GM12875 (cell line): ENCODE results near the gene ATL2.
"Not testable (repeated sequence)": the region's sequence is repeated elsewhere in the genome, so short reads cannot be mapped to it uniquely, and the experiment has no call there.

ENCODE experiments used
- H3K4me3 ChIP-seq: one replicate; pipeline ENCODE4 v1.5.1; 2011; ENCODE audit warnings: low read depth, low read length, control low read depth
- CTCF ChIP-seq: IDR thresholded peaks from 2 replicates; pipeline ENCODE4 v1.5.1; 2011; ENCODE audit warnings: low read depth, mild to moderate bottlenecking, control low read depth, inconsistent platforms, low read length, moderate library complexity, borderline replicate concordance; ENCODE audit not compliant: insufficient read depth

ATL2 gene

GRCh38 chr2:38416296-38417036 is 39.4 kb upstream of the ATL2 start:
- H3K4me3 ChIP-seq, result no peak overlapping the region
- TF ChIP-seq CTCF, result no peak

GRCh38 chr2:38415728-38416291 is 38.7 kb upstream of the ATL2 start:
- TF ChIP-seq CTCF, result no peak
- no peak overlapping the region for H3K4me3 ChIP-seq

GRCh38 chr2:38415023-38415422 is 38.0 kb upstream of the ATL2 start:
- no peak for TF ChIP-seq CTCF
- no peak overlapping the region for H3K4me3 ChIP-seq

GRCh38 chr2:38412235-38412871 is 35.3 kb upstream of the ATL2 start:
- H3K4me3 ChIP-seq, result not testable (repeated sequence)

- no peak overlapping the region for H3K4me3 ChIP-seq
- TF ChIP-seq CTCF, result no peak
Measured at GRCh38 chr2:38409156-38410102, 32.4 kb upstream of the ATL2 start.

- H3K4me3 ChIP-seq, result no peak overlapping the region
- TF ChIP-seq CTCF, result no peak
Measured at GRCh38 chr2:38407111-38407682, 30.1 kb upstream of the ATL2 start.

- no peak for TF ChIP-seq CTCF
- H3K4me3 ChIP-seq, result no peak overlapping the region
Measured at GRCh38 chr2:38406597-38407110, 29.6 kb upstream of the ATL2 start.
